ENCODE results near the gene CTSZ.

CTSZ gene

GRCh38 chr20:58992911-58993310 is 14.1 kb downstream of the CTSZ start:
- no peak for DNase-seq (ENCODE audit: low read depth)
- TF ChIP-seq POLR2A (IDR thresholded peaks at IDR 0.05; ENCODE audit: extremely low read depth, insufficient read length) (no peak), MAX (IDR thresholded peaks at IDR 0.05; ENCODE audit: low read depth, low read length) (no peak), CTCF (IDR thresholded peaks at IDR 0.05; ENCODE audit: low read depth, low read length) (no peak), MYC (IDR thresholded peaks at IDR 0.05; ENCODE audit: low read depth, low read length) (no peak)
- H3K4me3 ChIP-seq (ENCODE audit: low read depth, low read length), result no peak overlapping the region

- H3K4me3 ChIP-seq (ENCODE audit: low read depth, low read length), result no peak overlapping the region
- TF ChIP-seq MAX (IDR thresholded peaks at IDR 0.05; ENCODE audit: low read depth, low read length), result no peak
- TF ChIP-seq MYC (IDR thresholded peaks at IDR 0.05; ENCODE audit: low read depth, low read length), result no peak
- no peak for TF ChIP-seq CTCF (IDR thresholded peaks at IDR 0.05; ENCODE audit: low read depth, low read length)
- DNase-seq (ENCODE audit: low read depth), result no peak
Measured at GRCh38 chr20:58991715-58992114, 15.3 kb downstream of the CTSZ start.

- no peak for DNase-seq (ENCODE audit: low read depth)
- H3K4me3 ChIP-seq (ENCODE audit: low read depth, low read length), result no peak overlapping the region
- no peak for TF ChIP-seq POLR2A (IDR thresholded peaks at IDR 0.05; ENCODE audit: extremely low read depth, insufficient read length)
- TF ChIP-seq MAX (IDR thresholded peaks at IDR 0.05; ENCODE audit: low read depth, low read length), result no peak
Measured at GRCh38 chr20:58990651-58991445, 16.2 kb downstream of the CTSZ start.

- TF ChIP-seq MYC (IDR thresholded peaks at IDR 0.05; ENCODE audit: low read depth, low read length) (no peak), CTCF (IDR thresholded peaks at IDR 0.05; ENCODE audit: low read depth, low read length) (no peak), MAX (IDR thresholded peaks at IDR 0.05; ENCODE audit: low read depth, low read length) (no peak), POLR2A (IDR thresholded peaks at IDR 0.05; ENCODE audit: extremely low read depth, insufficient read length) (no peak)
- DNase-seq (ENCODE audit: low read depth), result no peak
- no peak overlapping the region for H3K4me3 ChIP-seq (ENCODE audit: low read depth, low read length)
Measured at GRCh38 chr20:58989196-58989595, 17.9 kb downstream of the CTSZ start.

- no peak overlapping the region for H3K4me3 ChIP-seq (ENCODE audit: low read depth, low read length)
- TF ChIP-seq MYC (IDR thresholded peaks at IDR 0.05; ENCODE audit: low read depth, low read length) (no peak), POLR2A (IDR thresholded peaks at IDR 0.05; ENCODE audit: extremely low read depth, insufficient read length) (no peak), MAX (IDR thresholded peaks at IDR 0.05; ENCODE audit: low read depth, low read length) (no peak)
- no peak for DNase-seq (ENCODE audit: low read depth)
Measured at GRCh38 chr20:58988565-58988882, 18.5 kb downstream of the CTSZ start.

- no peak for TF ChIP-seq MYC (IDR thresholded peaks at IDR 0.05; ENCODE audit: low read depth, low read length)
- no peak for TF ChIP-seq POLR2A (IDR thresholded peaks at IDR 0.05; ENCODE audit: extremely low read depth, insufficient read length)
- TF ChIP-seq MAX (IDR thresholded peaks at IDR 0.05; ENCODE audit: low read depth, low read length), result no peak
- no peak for TF ChIP-seq CTCF (IDR thresholded peaks at IDR 0.05; ENCODE audit: low read depth, low read length)
- DNase-seq (ENCODE audit: low read depth), result no peak
- no peak overlapping the region for H3K4me3 ChIP-seq (ENCODE audit: low read depth, low read length)
Measured at GRCh38 chr20:58987790-58988564, 19.1 kb downstream of the CTSZ start.

All from NB4 (cell line).